Activated CD4-positive, alpha-beta T cell treated with anti-CD3 and anti-CD28 coated beads, Interleukin-10, Interleukin-2, amounts not matched to agents 100 ng/mL and 50 ng/mL, durations not matched to agents 16 hours and 8 hours (primary cell): Measurements from ENCODE around the gene EXOC3L4.
"Not testable (repeated sequence)": the region's sequence is repeated elsewhere in the genome, so short reads cannot be mapped to it uniquely, and the experiment has no call there.

Experiments used
- DNase-seq: peaks from one replicate; pipeline ENCODE4 v3.0.0-alpha.2; 2020

EXOC3L4 gene

DNA sequence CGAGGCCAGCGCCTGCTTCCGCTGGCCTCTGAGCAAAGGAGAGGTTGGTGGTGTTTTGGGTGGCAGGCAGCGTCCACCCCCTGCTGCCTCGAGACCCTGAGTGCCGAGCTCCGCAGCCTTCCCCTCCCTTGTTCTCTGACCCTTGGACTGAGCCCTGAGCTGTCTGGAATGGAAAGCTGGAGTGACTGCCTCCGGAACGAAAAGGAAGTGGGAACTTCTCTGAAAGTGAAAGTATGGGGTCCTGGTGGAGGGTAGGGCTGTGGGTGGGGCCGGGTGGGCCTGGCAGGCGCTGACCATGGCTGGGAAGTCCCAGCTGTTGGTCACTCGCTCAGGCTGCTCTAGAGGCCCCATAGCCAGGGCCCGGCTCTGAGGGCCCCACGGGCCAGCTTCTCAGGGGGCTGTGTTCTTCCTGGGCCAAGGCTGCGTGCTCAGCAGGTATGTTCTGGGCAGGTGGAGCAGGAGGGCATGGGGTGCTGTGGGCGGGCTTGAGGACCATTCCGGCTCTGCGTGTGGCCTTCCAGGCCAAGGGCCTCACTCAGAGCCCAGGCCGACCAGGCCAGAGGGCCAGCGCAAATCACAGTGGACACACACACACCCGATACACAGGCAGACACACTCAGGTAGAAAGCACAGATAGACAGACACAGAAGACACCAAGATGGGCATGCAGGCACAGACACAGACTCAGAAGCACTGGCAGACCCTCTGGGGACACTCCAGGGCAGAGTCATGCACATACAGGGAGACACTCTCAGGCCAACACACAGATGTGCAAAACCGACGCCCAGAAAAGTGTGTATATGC lies at the start of gene EXOC3L4:
TSS of gene EXOC3L4 (plus strand) at position 320 of the 804 bp plus-strand sequence. CDS start 5,495 bp downstream, outside the sequence.
- DNase-seq = no peak

DNA sequence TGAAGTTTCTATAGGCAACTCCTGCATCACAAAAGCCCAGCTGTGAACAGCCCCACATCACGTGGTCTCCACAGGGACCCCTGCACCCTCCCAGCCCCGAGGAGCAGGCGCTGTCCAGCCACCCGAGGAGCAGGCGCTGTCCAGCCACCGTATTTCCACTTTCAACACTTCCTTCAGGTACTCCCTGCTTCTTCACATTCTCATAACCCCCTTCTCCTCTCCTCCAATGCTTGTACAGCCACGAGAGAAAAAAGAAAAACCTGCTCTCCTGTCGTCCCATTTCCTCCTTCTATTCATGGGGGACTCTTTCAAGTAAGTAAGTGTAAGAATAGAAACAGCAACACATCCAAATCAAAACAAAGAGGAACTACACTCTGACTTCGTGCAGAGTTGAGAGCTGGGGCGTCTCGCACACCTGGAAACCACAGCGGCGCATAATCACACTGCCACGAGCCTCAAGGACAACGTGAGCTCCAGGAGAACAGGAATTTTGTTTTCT lies 49.1 kb upstream of the EXOC3L4 start:
- no peak for DNase-seq

DNA sequence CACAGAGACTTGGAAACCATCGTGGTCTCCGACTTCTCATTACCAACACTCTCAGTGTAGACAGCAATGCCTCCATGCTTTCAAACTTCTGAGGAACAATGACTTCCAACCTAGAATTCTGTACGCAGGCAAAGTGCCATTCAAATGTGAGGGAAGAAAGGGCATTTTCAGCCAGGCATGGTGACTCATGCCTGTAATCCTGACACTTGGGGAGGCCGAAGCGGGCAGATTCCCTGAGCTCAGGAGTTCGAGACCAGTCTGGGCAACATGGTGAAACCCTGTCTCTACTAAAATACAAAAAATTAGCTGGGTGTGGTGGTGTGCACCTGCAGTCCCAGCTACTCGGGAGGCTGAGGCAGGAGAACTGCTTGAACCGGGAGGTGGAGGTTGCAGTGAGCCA lies 47.1 kb upstream of the EXOC3L4 start:
- not testable (repeated sequence) for DNase-seq

DNA sequence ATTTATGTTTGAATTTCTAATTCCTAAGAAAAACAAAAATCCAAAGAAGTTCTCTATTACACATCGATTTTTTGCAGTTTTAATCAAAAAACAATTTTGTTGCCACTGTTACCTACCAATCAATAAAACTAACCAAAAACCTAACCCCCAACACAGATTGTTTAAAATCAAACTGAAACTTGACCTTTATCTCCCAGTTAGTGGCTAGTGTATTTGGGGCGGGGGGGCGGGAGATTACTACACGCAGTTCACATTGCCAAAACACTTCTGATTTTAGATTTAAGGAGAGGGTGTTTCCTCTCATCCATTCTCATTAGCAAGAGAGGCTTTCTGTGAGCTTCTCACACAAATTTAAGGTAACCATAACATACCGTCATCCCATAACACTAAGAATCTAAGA lies 43.6 kb upstream of the EXOC3L4 start:
- DNase-seq = no peak

DNA sequence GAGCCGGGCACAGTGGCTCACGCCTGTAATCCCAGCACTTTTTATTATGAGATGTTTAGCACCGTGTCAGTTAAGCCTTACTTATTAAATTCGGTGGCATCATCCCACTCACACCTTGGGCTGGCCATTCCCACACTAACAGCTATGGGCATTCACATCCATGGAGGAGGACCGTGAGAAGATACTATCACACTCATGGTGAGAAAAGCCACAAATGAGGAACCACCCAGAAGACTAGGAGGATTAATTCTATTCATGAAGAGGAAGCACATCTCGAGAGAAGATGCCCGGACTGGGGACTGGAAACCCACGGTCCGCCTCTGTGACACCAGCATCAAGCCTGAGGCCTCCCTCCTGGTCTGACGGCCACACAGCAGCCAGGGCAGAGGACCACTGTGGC lies 42.1 kb upstream of the EXOC3L4 start:
- DNase-seq = no peak

DNA sequence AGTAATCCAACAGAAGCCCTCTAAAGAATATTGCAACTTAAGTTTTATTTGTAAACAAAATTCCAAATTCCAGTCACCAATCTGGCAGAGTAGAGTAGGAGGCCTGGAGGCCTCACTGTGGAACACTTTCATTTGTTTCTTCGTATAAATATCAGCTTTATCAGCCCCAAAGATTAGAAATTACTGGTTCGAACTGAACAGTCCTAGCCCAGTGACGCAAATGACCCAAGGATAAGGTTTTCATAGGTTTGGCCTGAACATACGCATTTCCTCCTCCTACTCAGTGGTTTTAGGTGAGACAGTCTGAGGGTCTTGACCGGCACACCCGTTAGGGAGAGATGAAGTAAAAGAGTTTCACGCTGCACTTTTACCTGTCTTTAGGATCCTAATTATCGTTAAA lies 38.8 kb upstream of the EXOC3L4 start:
- no peak for DNase-seq

DNA sequence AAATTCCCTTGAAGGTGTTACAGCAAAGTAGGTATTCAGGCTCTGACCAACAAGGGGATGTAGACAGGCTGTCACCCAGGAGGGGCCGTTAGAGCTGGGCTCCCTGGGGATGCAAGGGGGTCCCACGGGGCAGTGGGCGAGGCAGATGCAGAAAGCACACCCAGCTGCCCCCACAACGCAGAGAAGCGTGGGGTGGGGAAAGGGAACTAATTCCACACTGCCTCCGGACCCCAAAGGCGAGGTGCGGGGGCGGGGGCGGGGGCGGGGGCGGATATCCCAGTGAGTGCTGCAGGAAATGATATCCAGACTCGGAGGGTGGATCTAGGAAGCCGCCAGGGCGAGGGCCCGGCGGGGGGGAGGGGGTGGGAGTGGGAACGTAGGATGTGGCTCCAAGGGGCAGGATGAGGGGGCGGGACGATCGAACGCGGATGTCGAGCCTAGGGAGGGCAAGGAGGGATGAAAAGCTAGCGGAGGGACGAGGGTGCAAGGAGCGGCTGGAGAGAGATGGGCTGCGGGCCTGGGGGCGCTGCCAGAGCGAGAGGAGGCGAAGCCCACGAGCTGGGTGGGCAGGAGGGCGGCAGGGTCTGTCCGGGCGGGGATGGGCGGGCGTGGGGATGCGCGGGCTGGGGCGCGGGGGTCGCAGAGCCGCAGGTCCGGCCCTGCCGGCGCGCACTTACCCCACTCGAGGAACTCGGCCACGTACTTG lies 38.0 kb upstream of the EXOC3L4 start:
- DNase-seq = no peak

DNA sequence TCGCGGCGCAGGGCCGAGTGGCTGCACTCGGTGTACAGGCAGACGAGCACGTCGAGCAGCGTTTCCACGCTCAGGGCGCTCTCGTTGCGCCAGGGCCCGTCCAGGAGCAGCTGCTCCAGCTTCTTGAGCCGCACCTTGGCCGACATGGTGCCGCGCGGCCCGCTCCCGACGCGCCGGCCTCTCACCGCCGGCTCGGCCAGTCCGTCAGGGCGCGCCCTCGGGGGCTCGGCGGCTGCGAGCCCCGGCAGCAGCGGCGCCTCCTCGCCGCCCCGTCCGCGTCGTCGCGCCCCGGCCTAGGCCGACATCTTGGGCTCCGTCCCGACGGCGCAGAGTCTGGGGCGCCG lies 37.5 kb upstream of the EXOC3L4 start:
- DNase-seq = no peak

DNA sequence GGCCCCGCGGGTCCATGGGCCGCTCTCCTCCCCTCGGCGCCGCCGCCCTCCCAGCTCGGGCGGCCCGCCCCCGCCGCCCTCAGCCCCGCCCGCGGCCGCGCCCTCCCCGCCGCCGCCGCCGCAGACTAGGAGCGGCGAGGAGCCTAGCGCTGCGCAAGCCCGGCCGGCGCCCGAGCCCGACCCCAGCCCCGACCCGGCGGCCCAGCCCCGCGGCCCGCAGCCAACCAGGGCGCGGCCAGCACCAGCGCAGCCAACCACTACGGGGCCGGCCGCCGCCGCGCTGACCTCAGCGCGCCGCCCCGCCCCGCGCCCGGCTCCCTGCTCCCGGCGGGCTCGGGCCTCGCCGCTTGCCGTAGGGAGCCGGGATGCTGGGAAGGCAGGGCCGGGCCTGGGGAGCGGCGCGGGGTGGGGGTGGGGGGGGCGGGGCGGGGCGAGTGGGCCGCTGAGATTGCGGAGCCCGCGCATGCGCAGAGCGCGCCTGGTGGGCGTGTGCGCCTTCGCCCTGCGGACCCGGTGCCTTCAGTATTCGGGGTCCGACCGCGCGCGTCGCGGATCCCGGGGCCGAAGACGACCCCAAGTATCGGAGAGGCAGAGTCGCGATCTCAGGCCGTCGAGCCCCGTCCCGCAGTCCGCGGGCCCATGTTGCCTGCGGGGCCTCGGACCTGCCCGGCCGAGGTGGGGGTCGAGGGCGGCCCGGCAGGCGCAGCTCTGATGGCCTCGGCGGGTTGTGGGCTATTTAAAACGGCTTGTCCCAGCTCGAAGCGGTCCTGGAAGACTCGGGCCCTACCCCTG lies 37.0 kb upstream of the EXOC3L4 start, which contains the start of gene CDC42BPB:
TSS of gene CDC42BPB (minus strand) at position 178 of the 792 bp plus-strand sequence. CDS start 376 bp downstream, outside the sequence.
- peak; percentile 82 for DNase-seq

DNA sequence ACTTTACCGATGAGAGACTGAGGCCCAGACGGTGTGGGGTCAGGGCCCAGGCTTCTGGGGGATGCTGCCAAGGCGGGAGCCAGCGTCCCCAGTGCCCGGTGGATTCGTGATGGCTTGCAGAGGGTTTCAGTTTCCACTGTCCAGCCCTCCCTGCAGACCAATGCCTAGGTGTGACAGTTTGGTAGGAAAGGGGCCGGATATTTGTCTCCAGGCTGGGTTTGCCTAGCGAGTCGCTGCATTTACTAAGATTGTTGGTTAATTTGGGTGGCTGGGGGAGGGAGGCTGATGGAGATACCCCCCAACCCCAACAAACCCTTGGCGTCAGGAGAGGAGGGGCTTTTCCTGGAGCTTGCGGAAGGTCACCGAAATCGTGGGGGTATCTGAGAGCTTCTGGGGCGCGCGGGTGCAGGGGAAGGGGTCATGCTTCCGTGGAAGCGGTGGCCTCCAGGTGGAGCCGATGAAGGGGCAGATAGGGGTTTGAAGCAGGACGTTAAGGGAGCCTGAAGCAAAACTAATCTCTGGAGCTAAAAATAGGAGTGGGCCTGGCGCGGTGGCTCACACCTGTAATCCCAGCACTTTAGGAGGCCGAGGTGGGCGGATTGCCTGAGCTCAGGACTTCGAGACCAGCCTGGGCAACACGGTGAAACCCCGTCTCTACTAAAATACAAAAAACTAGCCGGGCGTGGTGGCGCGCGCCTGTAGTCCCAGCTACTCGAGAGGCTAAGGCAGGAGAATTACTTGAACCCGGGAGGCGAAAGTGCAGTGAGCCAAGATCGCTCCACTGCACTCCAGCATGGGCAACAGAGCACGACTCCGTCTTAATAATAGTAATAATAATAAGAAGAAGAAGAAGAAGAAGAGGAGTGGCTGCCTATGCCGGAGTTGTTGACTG lies 36.1 kb upstream of the EXOC3L4 start:
- DNase-seq = no peak

DNA sequence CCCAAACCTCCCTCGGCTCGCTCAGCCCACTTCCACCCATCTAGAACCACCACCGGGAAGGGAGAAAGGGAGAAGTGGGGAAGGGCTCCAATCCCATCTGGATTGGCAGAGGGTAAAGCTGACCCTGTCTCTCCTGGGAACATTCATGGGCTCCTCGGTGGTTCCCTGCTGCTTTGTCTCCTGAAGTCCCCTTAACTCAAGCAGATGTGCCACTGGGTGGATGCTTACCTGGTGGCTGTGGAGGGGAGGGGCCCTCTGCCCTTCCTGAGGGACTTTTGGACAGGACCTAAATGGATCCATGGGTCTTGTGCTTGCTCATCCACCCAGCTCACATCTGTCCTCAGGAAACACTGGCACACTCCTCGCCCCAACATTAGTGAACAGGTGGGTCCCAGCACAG lies 35.0 kb upstream of the EXOC3L4 start:
- no peak for DNase-seq

DNA sequence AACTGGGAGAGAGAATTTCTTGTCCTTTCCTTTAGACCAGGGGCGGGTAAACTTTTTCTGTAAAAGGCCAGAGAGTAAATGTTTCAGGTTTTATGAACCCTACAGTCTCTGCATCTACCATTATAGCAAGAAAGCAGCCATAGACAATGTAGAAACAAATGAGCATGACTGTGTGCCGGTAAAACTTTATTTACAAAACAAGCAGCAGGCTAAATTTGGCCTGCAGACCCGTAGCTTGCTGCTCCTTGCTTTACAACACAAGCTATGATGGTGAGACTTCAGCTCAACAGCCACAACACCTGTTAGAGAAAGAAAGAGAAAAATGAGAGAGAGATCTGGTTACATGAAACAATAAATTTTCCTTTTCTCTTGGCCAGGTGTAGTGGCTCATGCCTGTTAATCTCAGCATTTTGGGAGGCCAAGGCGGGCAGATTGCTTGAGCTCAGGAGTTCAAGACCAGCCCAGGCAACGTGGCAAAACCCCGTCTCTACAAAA lies 33.0 kb upstream of the EXOC3L4 start:
- no peak for DNase-seq

DNA sequence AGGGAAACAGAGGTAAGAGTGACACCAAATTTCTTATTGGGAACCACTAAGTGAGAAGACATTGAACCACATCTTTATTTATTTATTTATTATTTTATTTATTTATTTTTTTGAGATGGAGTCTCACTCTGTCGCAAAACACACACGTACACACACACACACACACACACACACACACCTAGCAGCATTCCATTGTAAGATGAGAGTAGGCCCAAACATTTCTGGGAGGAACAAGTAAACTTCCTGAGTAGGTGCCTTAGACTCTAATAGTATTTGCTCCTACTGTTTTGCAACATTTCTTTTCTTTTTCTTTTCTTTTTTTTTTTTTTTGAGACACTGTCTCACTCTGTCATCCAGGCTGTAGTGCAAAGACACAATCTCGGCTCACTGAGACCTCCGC lies 30.1 kb upstream of the EXOC3L4 start:
- DNase-seq = no peak

DNA sequence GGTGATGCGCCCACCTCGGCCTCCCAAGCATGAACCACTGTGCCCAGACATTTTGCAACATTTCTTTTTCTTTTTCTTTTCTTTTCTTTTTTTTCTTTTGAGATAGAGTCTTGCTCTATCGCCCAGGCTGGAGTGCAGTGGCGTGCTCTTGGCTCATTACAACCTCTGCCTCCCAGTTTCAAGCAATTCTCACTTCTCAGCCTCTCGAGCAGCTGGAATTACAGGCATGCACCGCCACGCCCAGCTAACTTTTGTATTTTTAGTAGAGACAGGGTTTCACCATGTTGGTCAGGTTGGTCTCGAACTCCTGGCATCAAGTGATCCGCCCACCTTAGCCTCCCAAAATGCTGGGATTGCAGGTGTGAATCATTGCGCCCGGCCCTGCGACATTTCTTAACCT lies 29.5 kb upstream of the EXOC3L4 start:
- DNase-seq = no peak

DNA sequence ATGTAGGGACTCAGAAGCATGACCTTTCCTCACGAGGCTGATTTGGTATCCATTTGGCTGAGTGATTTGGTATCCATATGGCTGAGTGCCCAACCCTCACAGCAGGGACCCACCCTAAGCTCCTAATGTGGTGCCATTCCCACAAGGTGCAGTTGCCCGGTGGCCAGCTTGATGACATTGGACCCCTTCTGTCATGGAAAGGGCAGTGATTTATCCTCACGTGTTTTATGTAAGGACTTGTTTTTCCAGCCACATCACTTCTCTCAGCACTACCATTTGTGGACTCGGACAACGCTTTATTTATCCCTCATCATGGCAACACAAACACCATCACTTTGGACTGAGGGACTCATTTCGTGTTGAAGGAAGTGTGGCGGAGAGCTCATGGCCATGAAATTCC lies 28.7 kb upstream of the EXOC3L4 start:
- no peak for DNase-seq

DNA sequence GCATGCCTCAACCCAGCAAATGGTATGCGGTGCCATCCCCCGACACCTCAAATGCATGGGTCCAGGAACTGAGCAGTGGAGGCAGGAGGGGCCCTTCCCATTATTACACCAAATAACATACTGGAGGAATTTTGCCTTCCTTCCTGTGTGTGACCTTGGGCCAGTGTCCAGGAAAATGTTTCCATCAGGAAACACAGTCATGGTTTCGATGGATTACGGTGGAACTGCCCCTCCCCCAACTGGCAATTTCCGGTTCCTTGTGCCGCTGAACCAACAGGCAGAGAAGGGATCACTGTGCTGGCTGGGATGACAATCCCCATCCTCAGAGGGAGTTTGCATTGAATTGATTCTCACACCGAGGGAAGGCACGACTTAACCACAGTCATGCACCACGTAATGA lies 28.1 kb upstream of the EXOC3L4 start:
- DNase-seq = no peak

DNA sequence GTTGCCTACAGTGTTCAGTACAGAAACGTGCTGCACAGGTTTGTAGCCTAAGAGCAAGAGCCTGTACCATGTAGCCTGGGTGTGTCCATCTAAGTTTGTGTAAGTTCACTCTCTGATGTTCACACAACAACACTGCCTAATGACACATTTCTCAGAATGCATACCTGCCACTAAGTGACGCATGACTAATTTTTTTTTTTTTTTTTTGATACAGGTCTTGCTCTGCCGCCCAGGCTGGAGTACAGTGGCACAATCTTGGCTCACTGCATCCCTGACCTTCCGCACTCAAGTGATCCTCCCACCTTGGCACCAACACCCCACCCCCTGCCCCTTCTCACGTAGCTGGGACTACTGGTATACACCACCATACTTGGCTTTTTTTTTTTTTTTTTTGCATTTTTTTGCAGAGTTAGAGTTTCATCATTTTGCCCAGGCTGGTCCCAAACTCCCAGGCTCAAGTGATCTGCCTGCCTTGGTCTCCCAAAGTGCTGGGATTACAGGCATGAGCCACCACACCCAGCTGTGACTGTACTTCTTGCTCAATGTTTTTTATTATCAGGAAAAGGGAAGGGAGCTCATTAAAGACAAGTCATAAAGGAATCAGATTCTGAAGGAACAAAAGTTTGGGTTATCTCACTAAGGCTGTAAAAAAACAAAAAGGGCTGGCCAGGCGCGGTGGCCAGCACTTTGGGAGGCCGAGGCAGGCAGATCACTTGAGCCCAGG lies 27.1 kb upstream of the EXOC3L4 start:
- DNase-seq = no peak

DNA sequence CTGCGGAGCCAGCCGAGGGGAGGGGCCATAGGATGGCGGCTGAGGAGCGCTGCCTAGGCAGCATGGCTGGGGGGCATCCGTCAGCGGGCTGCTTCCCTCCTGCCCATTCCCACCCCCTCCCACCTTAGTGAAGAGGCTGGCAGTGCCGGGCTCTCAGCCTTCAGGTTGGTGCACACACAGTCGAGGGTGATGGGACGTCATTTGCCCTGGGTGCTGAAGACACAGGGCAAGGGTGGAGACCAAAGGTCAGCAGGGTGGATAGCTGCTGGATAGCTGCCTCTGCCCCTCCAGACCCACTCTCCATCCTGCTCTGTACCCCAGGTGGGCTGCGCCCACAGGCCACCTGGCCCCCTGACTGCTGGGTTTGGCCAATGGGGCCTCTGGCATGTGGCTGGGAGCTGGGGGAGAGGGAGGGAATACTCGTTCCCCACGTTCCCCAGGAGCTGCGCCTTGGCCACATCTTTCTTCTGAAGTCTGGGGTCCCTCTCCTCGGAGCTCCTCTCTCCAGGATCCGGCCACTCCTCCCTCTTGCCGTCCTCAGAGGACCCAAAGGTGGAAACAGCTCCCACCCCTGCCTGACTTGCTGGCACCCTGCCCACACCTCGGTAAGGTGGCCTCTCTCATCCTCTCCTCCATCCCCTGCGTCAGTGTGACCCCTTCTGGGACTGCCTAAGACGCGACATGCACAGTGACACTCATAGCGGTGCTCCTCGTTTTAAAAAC lies 26.0 kb upstream of the EXOC3L4 start:
- DNase-seq = no peak

DNA sequence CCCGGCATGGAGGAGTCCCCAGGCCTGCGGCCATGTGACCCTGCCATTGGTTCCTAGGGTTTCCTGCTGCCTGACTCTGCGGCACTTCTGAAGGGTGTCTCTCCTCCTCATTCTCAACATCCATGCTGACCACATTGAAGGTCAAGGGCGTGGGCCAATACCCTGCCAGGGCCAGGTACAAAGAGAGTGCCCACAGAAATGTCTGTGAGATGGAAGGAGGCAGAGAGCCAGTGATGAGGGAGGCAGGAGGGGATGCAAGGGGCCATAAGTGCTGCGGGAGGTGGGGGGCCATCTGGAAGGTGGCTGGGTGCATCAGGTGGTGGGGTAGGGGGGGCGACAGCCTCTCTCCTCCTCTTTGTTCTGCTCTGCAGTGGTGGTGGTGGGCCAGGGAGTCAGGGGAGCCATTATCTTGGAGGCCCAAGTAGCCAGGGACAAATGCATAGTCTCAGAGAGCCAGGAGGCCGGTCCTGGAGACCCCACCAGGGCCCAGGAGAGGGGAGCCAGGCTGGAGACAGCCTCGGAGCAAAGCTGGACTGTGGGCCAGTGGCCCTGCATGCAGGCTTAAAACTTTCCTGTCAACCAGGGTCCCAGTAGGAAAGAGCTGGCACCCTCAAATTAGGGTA lies 24.2 kb upstream of the EXOC3L4 start:
- DNase-seq = no peak

DNA sequence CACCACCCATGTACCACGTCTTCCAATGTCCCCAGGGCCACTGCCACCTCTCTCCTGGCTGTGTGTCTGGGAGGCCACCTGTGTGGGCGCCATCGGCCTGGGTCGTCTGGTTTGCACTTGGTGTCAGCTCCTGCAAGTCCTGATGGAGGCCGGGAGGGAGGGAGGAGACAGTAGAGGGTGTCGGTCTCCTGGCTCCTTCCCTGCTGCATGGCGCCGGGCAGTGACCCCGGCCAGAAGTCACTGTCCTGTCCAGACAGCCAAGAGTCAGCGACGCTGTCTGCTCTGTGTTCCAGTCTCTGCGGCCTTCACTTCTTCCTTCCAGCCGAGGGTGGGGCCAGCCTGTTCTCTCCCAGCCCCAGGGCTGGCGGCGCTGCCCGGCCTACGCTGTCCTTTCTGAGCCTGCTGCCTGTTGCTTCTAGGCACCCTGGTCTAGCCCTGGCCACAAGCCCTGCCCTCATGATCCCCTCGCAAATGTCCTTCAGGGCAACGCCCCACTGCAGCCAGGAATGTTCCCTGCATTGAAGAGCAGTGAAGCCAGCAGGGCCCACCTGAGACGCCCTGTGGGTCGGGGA lies 23.5 kb upstream of the EXOC3L4 start:
- no peak for DNase-seq
